Measurements from ENCODE around the gene SYP.

Gene SYP

DNA sequence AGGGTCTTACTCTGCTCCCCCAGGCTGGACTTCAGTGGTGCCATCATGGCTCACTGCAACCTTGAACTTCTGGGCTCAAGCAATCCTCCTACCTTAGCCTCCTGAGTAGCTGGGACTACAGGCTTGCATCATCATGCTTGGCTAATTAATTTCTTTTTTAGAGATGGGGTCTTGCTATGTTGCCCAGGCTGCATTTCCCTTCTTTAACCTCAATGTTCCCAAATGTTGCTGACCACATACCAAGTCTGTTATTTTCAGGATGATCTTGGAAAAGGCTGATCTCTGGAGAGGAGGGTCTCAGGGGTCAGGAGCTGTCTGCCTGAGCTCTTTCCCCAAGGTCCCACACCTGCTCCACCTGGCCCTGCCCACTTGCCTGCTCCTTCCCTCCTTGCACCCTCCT is 20.1 kb upstream of the SYP start:
- DNase-seq = no peak

DNA sequence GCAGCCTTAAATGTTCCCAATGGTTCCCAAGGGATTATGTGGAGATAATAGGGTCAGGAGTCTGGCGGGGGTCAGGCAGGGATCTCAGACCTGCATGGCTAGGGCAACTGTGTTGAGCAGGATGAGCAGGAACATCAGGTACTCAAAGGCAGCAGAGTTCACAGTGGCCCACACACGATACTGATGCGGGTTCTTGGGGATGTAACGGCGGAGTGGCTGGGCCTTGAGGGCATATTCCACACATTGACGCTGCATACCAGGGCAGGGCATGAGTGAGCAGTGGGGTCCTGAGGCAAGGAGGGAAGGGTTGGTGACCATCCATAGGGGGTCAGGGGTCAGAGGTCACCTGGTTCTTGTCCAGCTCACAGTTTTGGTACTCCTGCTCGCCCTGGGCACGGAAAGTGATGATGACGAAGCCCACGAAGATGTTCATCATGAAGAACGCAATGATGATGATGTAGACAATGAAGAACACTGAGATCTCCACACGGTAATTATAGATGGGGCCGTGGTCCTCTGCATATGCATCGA is 15.1 kb upstream of the SYP start:
- no peak for DNase-seq

DNA sequence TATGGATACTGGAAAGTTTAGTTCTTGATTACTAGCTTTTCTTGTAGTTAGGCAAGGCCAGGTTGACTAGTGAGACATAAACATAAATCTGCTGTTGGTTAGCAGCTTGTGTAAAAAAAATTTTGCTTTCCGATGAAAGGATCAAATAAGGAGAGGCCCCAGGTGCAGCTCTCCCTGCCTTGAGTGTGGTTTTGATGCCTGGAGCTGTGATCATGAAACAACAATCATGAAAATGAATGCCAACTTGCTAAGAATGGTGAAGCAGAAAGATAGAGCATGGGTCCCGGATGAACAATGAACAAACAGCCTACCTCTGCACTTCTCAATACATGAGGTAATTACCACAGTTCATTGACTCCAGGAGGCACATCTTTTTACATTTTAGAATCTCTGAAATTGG is 14.4 kb upstream of the SYP start:
- no peak for DNase-seq

DNA sequence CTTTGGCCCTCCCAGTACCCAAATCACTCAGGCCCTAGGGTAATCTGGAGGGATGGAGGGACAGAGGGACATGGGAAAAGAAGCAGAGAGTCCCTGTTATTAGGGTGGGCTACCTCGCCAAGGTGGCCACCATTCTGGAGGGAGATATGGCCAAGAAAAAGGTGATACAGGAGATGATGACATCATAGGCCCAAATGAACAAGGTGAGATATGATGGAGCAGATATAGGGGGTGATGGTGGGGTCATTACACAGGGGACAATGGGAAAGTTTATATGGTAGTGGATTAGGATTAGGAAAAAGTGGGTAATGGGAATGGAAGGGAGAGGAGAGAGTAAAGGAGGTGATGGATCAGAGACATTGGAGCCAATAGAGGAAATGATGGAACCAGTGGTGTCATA is 12.9 kb upstream of the SYP start:
- DNase-seq = no peak

DNA sequence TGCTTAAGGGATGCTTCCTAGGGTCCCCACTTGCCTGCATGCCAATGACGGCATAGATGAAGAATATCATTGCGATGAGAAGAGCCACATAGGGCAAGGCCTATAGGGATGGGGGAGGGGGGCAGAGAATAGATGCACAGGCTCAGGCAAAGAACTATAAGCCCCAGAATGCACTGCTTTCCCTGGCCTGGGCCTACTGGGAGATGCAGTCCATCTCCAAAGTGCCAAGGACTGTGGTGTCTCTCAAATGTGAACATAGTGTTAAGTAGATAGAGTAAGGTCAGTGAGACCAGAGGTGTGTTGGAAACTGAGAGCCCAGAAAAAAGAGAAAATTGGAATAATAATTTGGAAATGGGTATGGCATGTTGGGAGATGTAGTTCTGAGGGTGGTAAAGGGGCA is 12.2 kb upstream of the SYP start:
- no peak for DNase-seq

DNA sequence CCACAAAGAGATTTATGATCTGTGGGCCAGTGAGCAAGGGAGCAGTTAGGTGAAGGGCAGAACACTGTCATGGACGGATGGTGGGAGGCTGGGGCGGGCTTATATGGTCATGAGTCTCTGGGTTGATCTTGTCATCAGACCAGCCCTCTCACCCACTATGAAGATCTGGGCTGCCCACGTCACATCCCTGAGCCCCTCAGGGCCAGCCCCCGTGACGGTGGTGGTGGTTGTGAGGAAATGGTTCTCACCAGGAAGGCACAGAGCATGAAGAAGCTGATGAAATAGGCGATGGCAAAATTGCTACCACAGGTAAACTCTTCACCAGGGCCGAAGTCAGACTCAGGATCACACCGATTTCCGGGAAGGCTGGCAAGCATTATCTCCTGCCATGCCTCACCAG is 11.1 kb upstream of the SYP start:
- DNase-seq = no peak

DNA sequence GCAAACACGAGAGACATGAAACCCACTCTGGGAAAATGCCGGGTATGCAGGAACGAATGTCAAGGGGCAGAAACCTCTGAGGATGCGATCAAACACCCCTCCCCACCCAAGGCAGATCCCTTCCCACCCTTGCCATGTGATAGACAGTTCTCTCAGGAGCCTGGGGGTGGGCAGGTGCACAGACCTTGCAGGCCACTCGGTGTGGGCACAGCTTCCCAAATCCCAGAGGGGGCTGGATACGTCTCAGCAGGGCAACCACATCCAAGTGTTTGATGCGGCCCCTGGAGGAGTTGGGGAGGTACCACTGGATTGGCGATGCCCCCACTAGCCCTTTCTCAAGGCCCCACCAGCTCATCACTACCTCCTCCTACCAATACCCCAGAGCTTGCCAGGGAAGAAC is 10.4 kb upstream of the SYP start:
- no peak for DNase-seq

DNA sequence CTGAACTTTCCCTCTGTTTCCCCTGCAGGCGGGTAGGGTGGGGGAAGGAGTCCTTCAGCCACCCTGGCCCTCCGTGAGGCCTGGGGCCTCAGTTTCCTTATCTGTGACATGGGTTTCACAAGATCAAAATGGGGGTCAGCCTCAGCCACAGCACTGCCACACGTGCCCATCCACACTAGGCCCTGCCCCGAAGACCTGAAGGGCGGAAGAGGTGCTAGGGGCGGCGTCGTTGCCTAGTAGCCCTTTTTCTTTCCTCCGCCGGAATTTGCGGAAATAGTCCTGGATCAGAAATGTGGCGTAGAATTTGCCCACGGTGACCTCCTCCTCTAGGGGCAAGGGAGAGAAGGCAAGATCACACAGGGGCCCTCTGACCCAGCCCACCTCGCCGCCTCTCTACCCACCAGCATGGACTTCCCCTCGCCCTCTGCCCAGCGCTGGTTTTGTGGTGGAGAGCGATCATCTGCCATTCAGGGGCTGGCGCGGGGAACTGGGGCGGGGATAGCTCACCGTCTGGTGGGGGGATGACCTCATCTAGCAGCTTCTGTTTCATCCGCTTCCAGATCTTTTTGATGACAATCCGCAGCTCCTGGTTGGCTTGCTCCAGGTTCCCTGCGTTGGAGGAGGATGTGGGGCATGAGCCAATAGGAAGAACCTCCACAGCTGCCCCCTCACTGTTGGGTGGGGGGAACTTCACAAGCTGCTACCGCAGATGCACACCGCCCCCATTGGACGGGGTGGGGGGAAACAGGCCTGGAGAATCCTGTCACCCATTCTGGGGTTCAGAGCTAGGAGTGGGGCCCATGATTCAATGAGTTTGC is 9.7 kb upstream of the SYP start:
- peak in 1 of 2 donors; percentile 5 for DNase-seq

DNA sequence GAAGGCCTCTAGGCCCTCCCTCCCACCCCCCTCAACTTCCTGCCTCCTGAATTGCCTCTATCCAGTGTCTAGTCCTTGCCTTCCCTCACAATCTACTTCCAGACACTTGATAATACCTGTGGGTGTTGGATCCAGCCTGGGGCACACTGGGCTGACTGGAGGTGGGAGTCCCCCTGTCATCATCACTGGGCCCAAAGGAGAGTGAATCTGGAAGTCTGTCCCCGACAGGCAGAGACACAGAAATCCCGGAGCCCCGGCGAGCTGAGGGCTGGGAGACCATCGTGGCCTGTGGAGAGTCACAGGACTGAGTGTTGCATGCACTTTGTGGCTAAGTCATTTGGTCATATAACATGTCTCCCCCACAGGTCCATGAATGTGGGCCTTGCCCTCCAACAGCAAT is 8.4 kb upstream of the SYP start:
- DNase-seq = no peak

DNA sequence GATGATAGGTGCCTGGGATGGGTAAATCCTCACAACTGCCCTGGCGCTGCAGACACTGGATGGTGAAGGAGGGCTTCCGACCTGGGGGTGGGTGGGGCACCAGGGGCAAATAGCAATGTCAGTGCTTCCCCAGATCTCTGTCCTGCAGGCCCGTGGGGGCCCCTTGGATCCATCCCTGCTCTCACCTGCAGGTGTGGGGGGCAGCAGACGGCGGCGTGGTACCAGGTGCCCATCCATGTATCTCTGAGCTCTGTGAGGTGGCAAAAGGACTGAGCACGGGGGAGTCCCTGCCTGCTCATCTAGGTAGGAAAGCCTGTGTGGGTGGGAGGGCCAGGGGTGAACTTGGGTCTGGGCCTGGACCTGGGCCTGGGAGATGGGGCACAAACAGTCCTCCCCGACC is 6.5 kb upstream of the SYP start:
- no peak for DNase-seq

DNA sequence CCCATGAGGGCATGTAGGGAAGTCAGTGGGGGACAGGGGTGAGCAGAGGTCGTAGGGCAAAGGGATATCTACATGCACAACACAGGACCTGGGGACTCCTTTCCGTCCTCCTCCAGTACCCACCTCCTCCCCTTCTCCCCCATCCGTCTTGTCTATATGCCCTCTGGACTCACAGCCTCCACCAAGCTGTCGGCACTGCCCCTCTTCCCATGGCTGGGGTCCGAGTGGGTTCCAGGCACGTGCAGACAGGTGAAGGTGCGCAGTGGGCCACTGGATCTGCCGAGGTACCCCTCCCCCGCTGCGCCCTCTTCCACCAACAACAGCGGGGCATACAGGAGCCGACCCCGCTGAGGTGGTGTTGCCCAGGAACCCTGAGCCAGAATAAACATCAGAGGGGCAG is 5.5 kb upstream of the SYP start:
- no peak for DNase-seq

DNA sequence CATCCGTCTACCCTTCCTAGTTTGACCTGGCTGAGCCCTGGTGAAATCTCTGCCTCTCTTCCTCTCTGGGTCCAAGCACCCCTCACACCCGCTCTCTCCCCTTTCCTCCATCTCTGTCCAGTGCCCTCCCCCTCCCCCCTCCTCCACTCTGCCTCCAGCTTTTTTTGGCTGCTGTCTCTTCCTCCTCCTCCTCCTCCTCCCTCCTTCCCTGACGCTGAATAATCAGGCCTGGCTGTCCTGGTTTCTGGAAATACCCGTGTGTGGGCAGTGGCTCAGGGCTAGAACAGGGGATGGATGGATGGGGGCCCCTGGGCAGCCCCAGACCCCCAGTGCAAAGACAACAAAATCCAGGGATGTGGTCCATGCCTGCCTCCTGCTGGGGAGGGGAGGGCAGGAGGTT is 4.7 kb upstream of the SYP start:
- DNase-seq = no peak

DNA sequence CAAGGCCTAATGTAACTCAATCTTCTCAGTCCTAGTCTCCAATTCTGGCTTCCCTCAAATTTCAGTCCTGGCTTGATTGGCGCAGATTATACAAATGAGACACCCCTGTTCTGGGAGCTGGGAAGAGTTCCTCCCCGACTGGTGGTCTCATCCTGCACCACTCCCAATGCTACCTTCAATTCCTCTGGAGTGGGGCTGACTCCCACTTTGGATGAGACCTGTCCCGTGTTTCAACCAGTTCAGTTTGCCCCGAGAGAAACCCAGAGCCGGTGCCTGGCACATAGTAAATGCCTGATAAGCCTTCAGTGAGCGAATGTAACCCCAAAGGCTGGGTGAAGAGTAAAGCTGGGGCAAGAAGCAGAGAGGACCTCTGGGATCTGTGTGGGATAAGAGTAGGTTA is 4.0 kb upstream of the SYP start:
- no peak for DNase-seq

DNA sequence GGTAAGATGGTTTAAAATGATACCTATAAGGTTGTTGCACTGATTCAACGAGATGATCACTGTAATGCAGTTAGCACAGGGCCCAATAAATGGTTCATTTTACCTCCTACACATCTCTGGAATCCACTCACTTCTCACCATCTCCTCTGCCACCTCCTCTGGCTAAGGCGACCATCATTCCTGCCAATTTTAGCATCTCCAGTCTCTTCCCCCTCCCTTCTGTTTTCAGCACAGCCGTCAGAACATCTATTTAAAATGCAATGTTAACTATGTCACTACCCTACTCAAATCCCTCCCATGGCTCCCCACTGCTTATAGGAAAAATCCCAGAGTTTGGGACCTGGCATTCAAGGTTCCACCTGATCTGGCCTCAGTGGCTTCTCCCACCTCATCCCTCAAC is 3.5 kb upstream of the SYP start:
- peak in 1 of 2 donors; percentile 3 for DNase-seq

DNA sequence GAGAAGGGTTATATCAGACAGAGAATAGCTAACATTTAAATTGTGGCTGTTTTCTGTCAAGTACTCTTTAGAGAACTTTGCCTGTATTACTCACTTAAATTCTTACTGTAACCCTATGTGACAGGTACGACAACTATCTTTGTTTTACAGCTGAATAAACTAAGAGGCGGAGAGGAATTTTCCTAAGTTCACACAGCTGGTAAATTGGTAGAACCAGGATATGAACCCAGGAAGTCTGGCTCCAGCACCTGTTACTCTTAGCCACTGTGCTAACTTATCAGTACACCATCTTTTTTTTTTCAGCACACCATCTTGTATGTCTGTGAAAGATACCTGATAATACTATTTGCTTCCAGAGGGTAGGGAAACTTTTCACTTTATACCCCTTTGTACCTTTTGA is 2.0 kb upstream of the SYP start:
- DNase-seq = no peak

DNA sequence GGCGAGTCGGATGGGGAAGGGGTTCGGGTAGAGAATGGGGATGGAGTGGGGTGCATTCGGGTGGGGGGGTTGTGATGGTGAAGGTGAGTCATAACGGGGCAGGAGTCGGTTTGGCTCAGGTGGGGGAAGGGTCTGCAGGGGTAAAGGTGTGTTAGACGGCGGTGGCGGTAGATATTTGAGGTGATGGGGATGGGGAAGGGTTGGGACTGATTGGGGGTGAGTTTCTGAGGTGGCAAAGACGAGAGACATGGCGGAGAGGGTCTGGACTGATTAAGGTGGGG is 738 bp downstream of the SYP start:
- no peak for DNase-seq

DNA sequence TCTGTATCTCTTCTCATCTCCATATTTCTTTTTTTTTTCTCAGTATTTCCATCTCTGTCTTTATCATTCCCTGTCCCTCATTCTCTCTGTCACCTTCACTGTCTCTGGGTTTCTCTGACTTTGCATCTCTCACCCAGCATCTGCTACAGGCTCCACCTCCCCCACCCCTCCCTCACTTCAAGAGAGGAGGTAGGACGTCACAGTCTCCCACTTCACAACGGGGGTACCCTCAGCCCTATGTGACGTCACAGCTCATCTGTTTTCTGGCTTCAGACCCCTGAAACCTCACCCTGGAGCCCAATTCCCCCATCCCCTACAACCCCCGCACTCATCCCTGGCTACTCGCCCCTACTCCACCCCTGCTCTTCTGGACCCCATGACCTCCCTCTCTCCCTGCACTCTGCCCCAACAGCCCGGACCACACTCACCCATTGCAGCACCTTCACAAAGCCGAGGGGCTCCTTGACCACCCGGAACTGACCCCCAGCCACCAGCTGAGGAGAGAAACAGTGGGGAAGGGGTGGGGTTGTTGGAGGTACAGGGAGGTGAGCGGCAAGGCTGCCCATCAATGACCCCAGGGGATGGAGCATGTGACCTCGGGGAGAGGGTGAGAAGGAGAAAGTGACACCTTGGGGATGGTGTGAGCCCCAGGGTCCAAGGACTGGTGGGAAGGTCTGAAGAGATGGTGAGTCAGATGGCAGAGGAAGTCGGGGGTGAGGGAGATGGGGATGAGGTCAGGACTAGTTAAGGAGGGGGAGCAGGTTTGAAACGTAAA is 1.3 kb downstream of the SYP start:
- no peak for DNase-seq

DNA sequence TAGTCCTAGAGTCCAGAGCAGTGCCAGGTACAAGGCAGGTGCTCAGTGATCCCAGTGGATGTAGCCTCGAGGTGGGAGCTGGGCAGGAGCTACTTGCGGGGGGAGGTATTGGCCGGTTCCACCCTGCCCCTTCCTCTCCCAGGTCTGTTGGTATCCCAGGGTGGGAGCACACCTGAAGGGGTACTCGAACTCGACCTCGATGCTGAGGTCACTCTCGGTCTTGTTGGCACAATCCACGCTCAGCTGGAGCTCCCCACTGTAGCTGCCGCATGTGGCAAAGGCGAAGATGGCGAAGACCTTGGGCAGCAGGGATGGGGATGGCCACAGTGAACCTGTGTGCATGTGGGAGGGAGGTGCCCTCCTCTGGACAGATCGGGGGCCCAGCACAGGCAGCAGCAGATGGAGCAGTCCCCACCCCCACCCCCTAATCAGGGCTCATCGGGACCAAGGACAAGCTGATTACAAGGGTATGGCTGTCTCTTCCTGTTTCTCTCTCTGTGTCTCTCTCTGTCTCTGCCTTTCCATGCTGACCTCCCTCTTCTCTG is 2.4 kb downstream of the SYP start:
- no peak for DNase-seq

DNA sequence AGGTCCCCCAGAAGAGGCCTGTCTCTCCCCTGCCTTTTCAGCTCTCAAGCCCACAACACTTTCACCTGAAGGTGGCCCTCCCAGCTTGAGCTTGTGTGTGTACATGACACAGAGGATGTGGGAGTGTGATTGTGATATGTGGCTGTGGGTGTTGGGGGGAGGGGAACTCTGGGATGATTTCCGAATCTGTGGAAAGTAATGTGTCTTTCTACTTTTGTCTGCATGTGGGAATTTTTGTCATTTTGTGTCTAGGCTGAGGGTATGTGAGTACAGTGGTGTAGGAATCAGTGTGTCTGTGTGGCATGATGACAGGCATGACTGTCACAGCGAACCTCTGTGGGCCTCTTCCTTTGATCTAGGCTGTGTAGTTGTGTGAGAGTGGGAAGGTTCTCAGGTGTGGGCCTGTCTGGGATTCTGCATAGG is 6.4 kb downstream of the SYP start:
- no peak for DNase-seq

DNA sequence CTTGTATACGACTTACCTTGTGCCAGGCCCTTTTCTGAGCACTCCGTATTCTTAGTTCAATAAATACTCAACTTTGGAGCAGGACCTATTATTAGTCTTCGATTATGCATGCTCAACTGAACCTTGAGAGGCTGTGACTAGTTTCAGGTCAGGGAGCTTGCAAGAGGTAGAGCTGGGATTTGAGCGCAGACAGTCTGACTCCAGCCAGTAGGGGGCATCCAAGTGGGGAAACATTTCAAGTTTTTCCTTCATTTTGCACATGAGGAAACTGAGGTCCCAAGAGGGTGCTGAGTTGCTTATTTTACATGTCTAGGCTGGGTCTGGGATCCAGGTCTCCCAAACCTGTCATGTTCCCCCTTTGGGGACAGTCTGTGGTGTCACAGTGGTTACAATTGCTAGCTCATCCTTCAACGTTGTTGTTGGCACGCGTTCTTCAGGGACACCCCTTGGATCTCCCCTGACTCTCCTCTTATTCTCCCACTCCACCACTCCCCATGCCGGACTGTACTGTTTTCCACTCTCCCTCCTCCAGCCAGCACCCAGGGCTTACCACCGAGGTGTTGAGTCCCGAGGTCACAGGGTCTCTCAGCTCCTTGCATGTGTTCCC is 7.2 kb downstream of the SYP start:
- no peak for DNase-seq

DNA sequence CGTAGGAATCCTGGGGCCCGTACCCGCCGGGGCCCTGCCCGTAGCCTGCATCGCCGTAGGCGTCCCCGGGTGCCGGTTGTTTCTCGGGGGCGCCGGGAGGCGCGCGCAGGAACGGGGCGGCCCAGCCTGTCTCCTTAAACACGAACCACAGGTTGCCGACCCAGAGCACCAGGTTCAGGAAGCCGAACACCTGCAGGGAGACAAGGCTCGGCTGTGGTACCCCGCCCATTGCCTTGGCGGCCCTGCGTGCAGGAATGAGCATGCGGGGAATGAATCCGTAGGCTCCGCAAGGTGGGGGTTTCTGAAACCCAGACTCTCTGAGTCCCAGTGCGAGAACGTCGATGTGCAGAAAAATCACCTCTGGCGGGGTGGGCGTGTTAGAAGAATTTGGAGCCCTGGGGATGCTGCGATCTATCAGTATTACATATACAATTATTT is 8.4 kb downstream of the SYP start:
- DNase-seq = no peak

DNA sequence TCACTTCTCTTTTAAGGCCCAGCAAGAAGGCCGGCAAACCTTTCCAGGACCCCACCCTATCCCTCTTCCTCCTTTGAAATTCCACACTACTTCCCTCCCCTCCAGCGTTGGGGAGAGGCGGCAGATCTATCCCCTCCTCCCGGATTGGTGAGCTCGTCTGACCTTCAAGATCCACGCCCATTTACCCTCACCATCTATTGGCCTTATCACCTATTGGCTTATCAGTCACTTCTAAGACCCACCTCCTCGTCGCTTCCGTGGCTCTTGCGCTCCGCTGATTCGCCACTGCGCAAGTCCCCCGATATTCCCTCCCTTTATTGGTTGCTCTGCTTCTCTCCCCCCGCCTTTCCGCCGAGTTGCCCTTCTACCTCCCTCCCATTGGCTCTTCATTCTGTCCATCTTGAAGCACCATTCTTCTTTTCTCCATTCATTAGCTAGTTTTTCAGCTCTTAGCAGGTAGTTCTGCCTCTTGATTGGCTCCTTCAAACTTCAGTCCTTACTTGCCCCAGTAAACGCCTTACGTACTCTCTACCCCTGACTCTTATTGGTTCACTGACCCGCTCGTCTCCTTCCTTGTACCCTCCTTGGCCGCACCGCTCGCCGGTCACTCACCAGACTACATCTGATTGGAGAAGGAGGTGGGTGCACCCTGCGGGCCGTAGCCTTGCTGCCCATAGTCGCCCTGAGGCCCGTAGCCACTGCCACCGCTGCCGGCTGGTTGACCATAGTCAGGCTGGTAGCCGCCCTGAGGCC is 9.0 kb downstream of the SYP start:
- DNase-seq = peak; percentile 93 to 100

DNA sequence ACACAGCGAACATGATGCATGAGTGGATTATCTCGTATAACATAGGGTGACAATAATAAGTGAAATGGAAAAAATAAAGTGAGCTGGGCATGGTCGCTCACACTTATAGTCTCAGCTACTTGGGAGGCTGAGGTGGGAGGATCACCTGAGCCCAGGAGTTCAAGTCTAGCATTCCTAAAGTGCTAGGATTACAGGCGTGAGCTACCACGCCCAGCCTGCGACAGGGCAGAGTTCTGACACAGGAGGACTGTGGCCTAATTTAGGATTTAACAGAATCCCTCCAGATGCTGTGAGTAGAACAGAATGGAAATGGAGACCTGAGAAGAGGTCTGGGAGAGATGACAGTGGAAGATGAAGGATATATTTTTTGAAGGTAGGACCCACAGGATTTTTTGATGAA is 10.4 kb downstream of the SYP start:
- DNase-seq = no peak

Data from hippocampal formation (tissue), 2 donors.